ENCODE data around the gene RASGRP1.

Gene RASGRP1

GRCh38 chr15:38461066-38461833 is 103.4 kb downstream of the RASGRP1 start:
- peaks cover 14% of the 10 kb centered on the region for H3K36me3 Mint-ChIP-seq (ENCODE audit: low read depth)
- H3K27ac Mint-ChIP-seq: no peak overlapping the region
- no peak for TF ChIP-seq CTCF (IDR thresholded peaks at IDR 0.05)
- no peak overlapping the region for H3K4me3 Mint-ChIP-seq
- no peak for DNase-seq
- no peaks in the 10 kb centered on the region for H3K4me1 Mint-ChIP-seq
- no peaks in the 10 kb centered on the region for H3K9me3 Mint-ChIP-seq
- no peaks in the 10 kb centered on the region for H3K27me3 Mint-ChIP-seq (ENCODE audit: low read depth, poor library complexity)

DNA sequence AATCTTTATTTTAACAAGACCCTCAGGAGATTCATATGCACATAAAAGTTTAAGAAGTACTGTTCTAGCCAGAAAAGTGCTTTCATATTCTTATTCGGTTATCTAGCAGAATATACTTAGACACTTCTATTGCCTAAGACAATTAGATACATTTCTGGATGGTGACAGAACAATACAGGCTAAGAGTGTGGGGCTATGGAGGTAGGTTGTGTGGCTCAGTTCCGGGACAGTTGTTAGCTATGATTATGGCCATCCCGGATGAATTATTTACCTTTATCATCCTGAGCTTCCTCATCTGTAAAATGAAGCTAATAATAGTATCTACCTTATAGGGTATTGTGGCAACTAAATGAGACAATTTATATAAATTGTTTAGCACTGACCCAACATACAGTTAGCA is 104.1 kb downstream of the RASGRP1 start:
- peaks cover 5% of the 10 kb centered on the region for H3K4me1 Mint-ChIP-seq
- no peak for TF ChIP-seq CTCF (IDR thresholded peaks at IDR 0.05)
- H3K27me3 Mint-ChIP-seq (ENCODE audit: low read depth, poor library complexity): no peaks in the 10 kb centered on the region
- H3K9me3 Mint-ChIP-seq: no peaks in the 10 kb centered on the region
- peaks cover 9% of the 10 kb centered on the region for H3K36me3 Mint-ChIP-seq (ENCODE audit: low read depth)
- no peak overlapping the region for H3K27ac Mint-ChIP-seq
- no peak for DNase-seq
- H3K4me3 Mint-ChIP-seq: no peak overlapping the region

- H3K27ac Mint-ChIP-seq: no peak overlapping the region
- peaks cover 9% of the 10 kb centered on the region for H3K36me3 Mint-ChIP-seq (ENCODE audit: low read depth)
These were observed 105.1 kb downstream of the RASGRP1 start for GRCh38 chr15:38459480-38459879.

GRCh38 chr15:38458646-38459045 is 106.0 kb downstream of the RASGRP1 start:
- no peak for TF ChIP-seq CTCF (IDR thresholded peaks at IDR 0.05)
- no peaks in the 10 kb centered on the region for H3K27me3 Mint-ChIP-seq (ENCODE audit: low read depth, poor library complexity)
- DNase-seq: no peak
- H3K9me3 Mint-ChIP-seq: no peaks in the 10 kb centered on the region
- peaks cover 9% of the 10 kb centered on the region for H3K36me3 Mint-ChIP-seq (ENCODE audit: low read depth)
- H3K27ac Mint-ChIP-seq: no peak overlapping the region
- peaks cover 16% of the 10 kb centered on the region for H3K4me1 Mint-ChIP-seq
- no peak overlapping the region for H3K4me3 Mint-ChIP-seq

More at GRCh38 chr15:38459480-38459879, 105.1 kb downstream of the RASGRP1 start:
- peaks cover 15% of the 10 kb centered on the region for H3K4me1 Mint-ChIP-seq
- H3K27me3 Mint-ChIP-seq (ENCODE audit: low read depth, poor library complexity): no peaks in the 10 kb centered on the region
- H3K4me3 Mint-ChIP-seq: no peak overlapping the region
- DNase-seq: no peak
- TF ChIP-seq CTCF (IDR thresholded peaks at IDR 0.05): no peak
- no peaks in the 10 kb centered on the region for H3K9me3 Mint-ChIP-seq

- Mint-ChIP-seq H3K27me3 (ENCODE audit: low read depth, poor library complexity) (peaks cover 21% of the 10 kb centered on the region), H3K9me3 (peaks cover 3% of the 10 kb centered on the region), H3K27ac (peak overlapping the region; percentile 99), H3K4me1 (peaks cover 16% of the 10 kb centered on the region), H3K36me3 (ENCODE audit: low read depth) (peaks cover 9% of the 10 kb centered on the region), H3K4me3 (peak overlapping the region; percentile 93)
- no peak for TF ChIP-seq CTCF (IDR thresholded peaks at IDR 0.05)
- no peak for DNase-seq
These were observed 109.5 kb downstream of the RASGRP1 start for GRCh38 chr15:38455092-38455491.

GRCh38 chr15:38454696-38455090 is 109.9 kb downstream of the RASGRP1 start:
- peaks cover 9% of the 10 kb centered on the region for H3K36me3 Mint-ChIP-seq (ENCODE audit: low read depth)

More at GRCh38 chr15:38454696-38455090, 109.9 kb downstream of the RASGRP1 start:
- peaks cover 25% of the 10 kb centered on the region for H3K27me3 Mint-ChIP-seq (ENCODE audit: low read depth, poor library complexity)
- peaks cover 3% of the 10 kb centered on the region for H3K9me3 Mint-ChIP-seq
- H3K27ac Mint-ChIP-seq: peak overlapping the region; percentile 99
- H3K4me3 Mint-ChIP-seq: peak overlapping the region; percentile 93
- DNase-seq: no peak
- peaks cover 16% of the 10 kb centered on the region for H3K4me1 Mint-ChIP-seq
- no peak for TF ChIP-seq CTCF (IDR thresholded peaks at IDR 0.05)
